HG03064 (cell line): ENCODE results near the gene EFCC1.
"Not testable (repeated sequence)": the region's sequence is repeated elsewhere in the genome, so short reads cannot be mapped to it uniquely, and the experiment has no call there.

ENCODE experiments used
- ATAC-seq: cut with Tn5 transposase; IDR thresholded peaks from one replicate; pipeline ENCODE4 v1.9.1; 2021; ENCODE audit warnings: low read depth; ENCODE audit not compliant: unreplicated experiment

Gene EFCC1

GRCh38 chr3:129068291-129068886 is 67.3 kb downstream of the EFCC1 start:
- ATAC-seq, result no peak

GRCh38 chr3:129069313-129070085 is 68.4 kb downstream of the EFCC1 start:
- ATAC-seq, result not testable (repeated sequence)

GRCh38 chr3:129070086-129070885 is 69.2 kb downstream of the EFCC1 start:
- ATAC-seq, result no peak

GRCh38 chr3:129077222-129077621 is 76.1 kb downstream of the EFCC1 start:
- ATAC-seq, result no peak

GRCh38 chr3:129078510-129078909 is 77.4 kb downstream of the EFCC1 start:
- ATAC-seq, result no peak

- ATAC-seq, result no peak
Observed at GRCh38 chr3:129081503-129081902, 80.4 kb downstream of the EFCC1 start.

GRCh38 chr3:129082026-129082425 is 80.9 kb downstream of the EFCC1 start:
- ATAC-seq, result no peak

- no peak for ATAC-seq
Observed at GRCh38 chr3:129084501-129084900, 83.4 kb downstream of the EFCC1 start.

- no peak for ATAC-seq
Observed at GRCh38 chr3:129085165-129085715, 84.1 kb downstream of the EFCC1 start.

- no peak for ATAC-seq
Observed at GRCh38 chr3:129085818-129086217, 84.7 kb downstream of the EFCC1 start.

- ATAC-seq, result no peak
Observed at GRCh38 chr3:129087138-129087702, 86.1 kb downstream of the EFCC1 start.

- not testable (repeated sequence) for ATAC-seq
Observed at GRCh38 chr3:129087904-129088303, 86.8 kb downstream of the EFCC1 start.

GRCh38 chr3:129088312-129088711 is 87.2 kb downstream of the EFCC1 start:
- ATAC-seq, result not testable (repeated sequence)
